Measurements from ENCODE around the gene NT5DC4.

Gene NT5DC4

GRCh38 chr2:112683550-112684414, 37.0 kb upstream of the NT5DC4 start:
- no peak for TF ChIP-seq CTCF (IDR thresholded peaks at IDR 0.05; ENCODE audit: low read depth, low read length, missing control alignments)
- no peak for DNase-seq (ENCODE audit: low read depth)
- no peak overlapping the region for H3K4me3 ChIP-seq (ENCODE audit: low read depth, low read length)

GRCh38 chr2:112684415-112684775, 36.4 kb upstream of the NT5DC4 start:
- no peak for DNase-seq (ENCODE audit: low read depth)
- no peak for TF ChIP-seq CTCF (IDR thresholded peaks at IDR 0.05; ENCODE audit: low read depth, low read length, missing control alignments)
- H3K4me3 ChIP-seq (ENCODE audit: low read depth, low read length), result no peak overlapping the region

GRCh38 chr2:112685271-112685884, 35.4 kb upstream of the NT5DC4 start:
- TF ChIP-seq CTCF (IDR thresholded peaks at IDR 0.05; ENCODE audit: low read depth, low read length, missing control alignments), result peak; percentile 18
- DNase-seq (ENCODE audit: low read depth), result no peak
- no peak overlapping the region for H3K4me3 ChIP-seq (ENCODE audit: low read depth, low read length)

GRCh38 chr2:112686348-112687217, 34.2 kb upstream of the NT5DC4 start:
- no peak for DNase-seq (ENCODE audit: low read depth)
- H3K4me3 ChIP-seq (ENCODE audit: low read depth, low read length), result no peak overlapping the region
- no peak for TF ChIP-seq CTCF (IDR thresholded peaks at IDR 0.05; ENCODE audit: low read depth, low read length, missing control alignments)

- no peak for TF ChIP-seq CTCF (IDR thresholded peaks at IDR 0.05; ENCODE audit: low read depth, low read length, missing control alignments)
- no peak overlapping the region for H3K4me3 ChIP-seq (ENCODE audit: low read depth, low read length)
- no peak for DNase-seq (ENCODE audit: low read depth)
Measured at GRCh38 chr2:112687522-112687921, 33.3 kb upstream of the NT5DC4 start.

- no peak for DNase-seq (ENCODE audit: low read depth)
- TF ChIP-seq CTCF (IDR thresholded peaks at IDR 0.05; ENCODE audit: low read depth, low read length, missing control alignments), result no peak
- no peak overlapping the region for H3K4me3 ChIP-seq (ENCODE audit: low read depth, low read length)
Measured at GRCh38 chr2:112688086-112688880, 32.5 kb upstream of the NT5DC4 start.
